Right renal pelvis (tissue), 4 donors: ENCODE measurements around the gene CREB3L2. TPM values are rescaled to one million over a fixed set of nuclear protein-coding genes. Genes with fewer than 3 reads are reported as not detected.
"Not testable (repeated sequence)": the region's sequence is repeated elsewhere in the genome, so short reads cannot be mapped to it uniquely, and the experiment has no call there.

Experiments used
- DNase-seq, 4 donors: peaks; one replicate each; pipeline ENCODE4 v3.0.0-alpha.2; 2013; ENCODE audit warnings: low read depth in 4 of 4, low spot score in 3 of 4, missing footprints in 1 of 4
- polyA plus RNA-seq, 4 donors: library from polyadenylated mRNA; unstranded; fragments of 120-200 nt; gene quantifications; one replicate each; pipeline ENCODE4 v1.2.1, GENCODE V29; 2013; ENCODE audit not compliant: insufficient read length in 4 of 4

Gene CREB3L2
- polyA plus RNA-seq, 4 donors, result 50.7 to 55.3 (median 53.5) TPM

GRCh38 chr7:138014686-138015085, 12.8 kb upstream of the CREB3L2 start:
- DNase-seq, result no peak

GRCh38 chr7:138014201-138014600, 12.3 kb upstream of the CREB3L2 start:
- not testable (repeated sequence) for DNase-seq

GRCh38 chr7:138009350-138009653, 7.4 kb upstream of the CREB3L2 start:
- no peak for DNase-seq

GRCh38 chr7:138008588-138009349, 6.9 kb upstream of the CREB3L2 start:
- DNase-seq, result peak in 3 of 4 donors; percentile 55 to 69 (median 68)

GRCh38 chr7:138008019-138008587, 6.2 kb upstream of the CREB3L2 start:
- DNase-seq, result no peak

- DNase-seq, result no peak
Observed at GRCh38 chr7:138006106-138006505, 4.2 kb upstream of the CREB3L2 start.

GRCh38 chr7:138004936-138005335, 3.0 kb upstream of the CREB3L2 start:
- DNase-seq, result no peak

GRCh38 chr7:138004046-138004445, 2.2 kb upstream of the CREB3L2 start:
- DNase-seq, result no peak

GRCh38 chr7:138002828-138003189, 923 bp upstream of the CREB3L2 start:
- no peak for DNase-seq

GRCh38 chr7:138002096-138002827, 376 bp upstream of the CREB3L2 start:
- peak; percentile 99 to 100 (median 99) for DNase-seq

- DNase-seq, result peak in 3 of 4 donors; percentile 60 to 75 (median 68)
Observed at GRCh38 chr7:138000081-138000701, 1.7 kb downstream of the CREB3L2 start.

GRCh38 chr7:137999496-138000080, 2.3 kb downstream of the CREB3L2 start:
- DNase-seq, result no peak

- DNase-seq, result no peak
Observed at GRCh38 chr7:137998250-137998649, 3.6 kb downstream of the CREB3L2 start.

GRCh38 chr7:137996871-137997270, 5.0 kb downstream of the CREB3L2 start:
- no peak for DNase-seq

- DNase-seq, result no peak
Observed at GRCh38 chr7:137996386-137996851, 5.5 kb downstream of the CREB3L2 start.

- DNase-seq, result no peak
Observed at GRCh38 chr7:137994216-137994615, 7.7 kb downstream of the CREB3L2 start.

- DNase-seq, result no peak
Observed at GRCh38 chr7:137993395-137993743, 8.5 kb downstream of the CREB3L2 start.

- no peak for DNase-seq
Observed at GRCh38 chr7:137992550-137993394, 9.1 kb downstream of the CREB3L2 start.

- no peak for DNase-seq
Observed at GRCh38 chr7:137992104-137992549, 9.8 kb downstream of the CREB3L2 start.
